Left ventricle myocardium inferior (tissue), 1 donor: ENCODE measurements around the gene KCNJ10. TPM values are rescaled to one million over a fixed set of nuclear protein-coding genes. Genes with fewer than 3 reads are reported as not detected.

Experiments used
- DNase-seq: peaks from one replicate; pipeline ENCODE4 v3.0.0-alpha.2; 2020
- H3K27ac ChIP-seq: fragments of 200-600 bp; replicated peaks from 2 replicates; pipeline ENCODE4 v1.8.0; 2021
- H3K27me3 ChIP-seq: fragments of 200-600 bp; 2 replicates; pipeline ENCODE4 v1.8.0; 2021; ENCODE audit warnings: low read depth
- H3K36me3 ChIP-seq: fragments of 200-600 bp; 2 replicates; pipeline ENCODE4 v1.8.0; 2021
- H3K4me1 ChIP-seq: fragments of 200-600 bp; 2 replicates; pipeline ENCODE4 v1.8.0; 2021
- H3K4me3 ChIP-seq: fragments of 200-600 bp; 2 replicates; pipeline ENCODE4 v1.8.0; 2021; ENCODE audit warnings: mild to moderate bottlenecking, moderate library complexity
- H3K9me3 ChIP-seq: fragments of 200-600 bp; replicated peaks from 2 replicates; pipeline ENCODE4 v1.8.0; 2021
- CTCF ChIP-seq: fragments of 200-600 bp; IDR thresholded peaks from 2 replicates; pipeline ENCODE4 v1.8.0; 2021; ENCODE audit warnings: antibody characterized with exemption, mild to moderate bottlenecking, borderline replicate concordance
- intact Hi-C: fragments of 100-400 bp; cut with micrococcal nuclease; formaldehyde crosslinking; loops from one replicate; pipeline ENCODE4 v1.11.0; 2022
- total RNA-seq: library from RNA; stranded (reverse); fragmentation: NEBNext Ultra II Directional; extraction: Animal tissue kit (Norgen Biotek cat#: 25700); gene quantifications from one replicate; pipeline ENCODE4 v1.2.1, GENCODE V29; 2021
- donor health status: DM: no; HTN: yes; CAD: no; lungs with severe emphysema.

The KCNJ10 gene
- total RNA-seq, 1 donor from 2014 or later: not detected

GRCh38 chr1:160091666-160092223 is 21.8 kb upstream of the KCNJ10 start:
- Histone ChIP-seq H3K4me1 (peaks cover 6% of the 10 kb centered on the region), H3K9me3 (no peaks in the 10 kb centered on the region), H3K27ac (no peak overlapping the region), H3K36me3 (peaks cover 32% of the 10 kb centered on the region), H3K4me3 (no peak overlapping the region), H3K27me3 (no peaks in the 10 kb centered on the region)
- no peak for DNase-seq
- TF ChIP-seq CTCF: no peak
- intact Hi-C loops: no loop called here

DNA sequence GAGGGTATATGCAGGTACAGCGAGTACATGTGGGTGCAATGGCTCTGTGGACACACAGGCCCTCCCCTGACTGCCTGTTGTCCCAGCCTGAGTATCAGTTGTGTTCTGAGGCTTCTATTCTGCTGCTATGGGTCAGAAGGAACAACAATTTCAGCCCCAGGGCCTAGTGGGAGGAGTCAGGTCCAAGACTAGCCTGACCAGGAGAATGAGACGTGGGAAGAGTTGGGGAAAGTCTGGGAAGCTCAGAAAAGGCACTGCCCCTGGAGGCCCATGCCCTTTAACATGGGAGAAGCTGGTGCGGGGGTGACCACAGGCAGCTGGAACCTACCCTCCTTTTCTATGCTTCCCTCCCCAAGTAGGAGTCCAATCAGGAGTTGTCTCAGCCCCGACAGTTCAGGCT is 20.8 kb upstream of the KCNJ10 start:
- TF ChIP-seq CTCF: no peak
- Histone ChIP-seq H3K27me3 (no peaks in the 10 kb centered on the region), H3K4me1 (no peaks in the 10 kb centered on the region), H3K27ac (no peak overlapping the region), H3K9me3 (no peaks in the 10 kb centered on the region), H3K36me3 (peaks cover 32% of the 10 kb centered on the region), H3K4me3 (no peak overlapping the region)
- DNase-seq: no peak
- intact Hi-C loops: no loop called here

DNA sequence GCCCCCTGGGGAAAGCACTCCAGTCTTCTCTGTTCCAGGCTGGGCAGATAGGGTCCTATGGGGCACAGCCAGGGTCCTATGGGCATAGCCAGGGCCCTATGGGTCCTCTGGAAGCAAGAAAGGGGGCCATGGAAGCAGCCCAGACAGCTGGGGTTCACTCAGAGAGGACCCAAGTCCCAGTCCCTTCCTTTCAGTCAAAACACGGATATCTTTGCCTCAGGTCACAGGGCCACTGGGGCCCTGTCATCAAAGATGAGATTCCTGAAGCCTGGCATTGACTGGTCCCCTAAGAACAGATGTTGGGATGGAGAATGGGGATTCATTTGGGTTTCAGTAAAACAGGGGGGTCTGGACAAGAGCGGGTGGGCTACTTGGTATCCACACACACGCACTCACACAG is 19.9 kb upstream of the KCNJ10 start:
- Histone ChIP-seq H3K27ac (no peak overlapping the region), H3K9me3 (no peaks in the 10 kb centered on the region), H3K27me3 (no peaks in the 10 kb centered on the region), H3K4me1 (no peaks in the 10 kb centered on the region), H3K4me3 (no peak overlapping the region), H3K36me3 (peaks cover 32% of the 10 kb centered on the region)
- intact Hi-C loops: no loop called here
- no peak for DNase-seq
- TF ChIP-seq CTCF: no peak

DNA sequence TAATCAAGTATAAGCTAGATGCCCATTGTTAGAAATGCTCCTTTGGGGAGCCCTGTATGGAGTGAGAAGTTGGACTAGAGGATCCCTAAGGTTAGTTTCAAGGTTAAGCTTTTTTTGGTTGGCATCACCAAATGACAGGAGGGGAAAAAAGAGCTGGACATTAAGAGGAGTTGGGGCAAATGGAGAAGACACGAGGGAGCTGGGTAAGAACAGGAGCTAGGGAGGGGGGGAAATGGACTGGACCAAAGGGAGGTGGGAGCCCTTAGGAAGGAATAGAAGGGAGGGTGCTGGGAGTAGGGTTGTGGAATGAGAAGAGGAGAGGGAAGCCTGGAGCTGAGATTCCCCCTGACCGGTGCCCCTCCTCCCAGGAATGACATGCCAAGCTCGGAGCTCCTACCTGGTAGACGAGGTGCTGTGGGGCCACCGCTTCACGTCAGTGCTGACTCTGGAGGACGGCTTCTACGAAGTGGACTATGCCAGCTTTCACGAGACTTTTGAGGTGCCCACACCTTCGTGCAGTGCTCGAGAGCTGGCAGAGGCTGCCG is 17.2 kb upstream of the KCNJ10 start:
- TF ChIP-seq CTCF: no peak
- Histone ChIP-seq H3K9me3 (no peaks in the 10 kb centered on the region), H3K27ac (peak overlapping the region; percentile 55), H3K4me3 (no peak overlapping the region), H3K4me1 (peaks cover 10% of the 10 kb centered on the region), H3K36me3 (peaks cover 16% of the 10 kb centered on the region), H3K27me3 (peaks cover 24% of the 10 kb centered on the region)
- intact Hi-C loops: no loop called here
- DNase-seq: no peak

GRCh38 chr1:160086456-160086892 is 16.5 kb upstream of the KCNJ10 start:
- H3K4me1 ChIP-seq: peaks cover 10% of the 10 kb centered on the region
- H3K27me3 ChIP-seq: peaks cover 31% of the 10 kb centered on the region
- H3K9me3 ChIP-seq: no peaks in the 10 kb centered on the region
- DNase-seq: no peak
- no peak for TF ChIP-seq CTCF
- peak overlapping the region; percentile 55 for H3K27ac ChIP-seq
- intact Hi-C loops: no loop called here
- no peak overlapping the region for H3K4me3 ChIP-seq
- H3K36me3 ChIP-seq: peaks cover 10% of the 10 kb centered on the region
